Measurements from ENCODE around the gene VTI1A. TPM values are rescaled to one million over a fixed set of nuclear protein-coding genes. Genes with fewer than 3 reads are reported as not detected.

VTI1A gene
- total and polyA plus RNA-seq, 2 of the 8 experiments (the other 6 are each of a cell fraction or from before 2014, with no cell fraction given) = 6.0 to 20.0 TPM

DNA sequence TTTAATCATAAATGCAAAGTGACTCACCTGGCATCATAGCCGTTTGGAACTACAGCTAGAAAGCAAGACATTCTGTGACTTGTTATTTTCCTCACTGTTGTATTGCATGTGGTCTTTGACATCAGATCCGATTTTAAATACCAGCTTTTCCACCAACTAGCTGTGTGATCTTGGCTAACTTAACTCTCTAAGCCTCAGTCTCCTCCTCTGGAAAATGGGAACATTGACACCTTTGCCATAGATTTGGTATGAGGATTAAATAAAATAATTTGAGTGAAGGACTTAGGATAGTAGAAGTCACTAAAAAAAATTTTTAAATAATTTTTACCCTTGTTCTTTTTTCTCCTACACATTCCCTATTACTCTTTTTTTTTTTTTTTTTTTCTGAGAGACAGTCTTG is 348.1 kb downstream of the VTI1A start:
- WGBS, 2 experiments (ENCODE audit: extremely low coverage in 1 of 2, insufficient coverage in 1 of 2, insufficient read length in 1 of 2, insufficient replicate concordance in 2 of 2, low coverage in 1 of 2, low lambda C conversion rate in 2 of 2, missing lambda C conversion rate in 1 of 2) = 92% methylated on average over 2 of the region's 2 CpGs; no CpG with 5 or more reads in 1 of the 2 experiments
- H3K79me1 ChIP-seq (ENCODE audit: low read depth, low read length) = no peaks in the 10 kb centered on the region
- FAIRE-seq (no peak), DNase-seq (ENCODE audit: low read depth in 1 of 2, low spot score in 2 of 2) (peak in 1 of 2 experiments; percentile 6)
- no peaks in the 10 kb centered on the region for H3K23me2 ChIP-seq (ENCODE audit: low read depth, low read length)
- no peak overlapping the region for H3K23ac ChIP-seq (ENCODE audit: insufficient read length)
- no peak overlapping the region for H2AK5ac ChIP-seq (ENCODE audit: low read depth, low read length)
- no peak for TF ChIP-seq TAF1 (IDR thresholded peaks at IDR 0.05; ENCODE audit: low read depth, low read length)
- TF ChIP-seq RFX5 (IDR thresholded peaks at IDR 0.05; ENCODE audit: borderline replicate concordance, low read depth, low read length) = no peak
- no peak for TF ChIP-seq SRF (IDR thresholded peaks at IDR 0.05; ENCODE audit: low read depth, low read length)
- no peak for TF ChIP-seq POU5F1 (IDR thresholded peaks at IDR 0.05; ENCODE audit: low read depth, low read length)
- TF ChIP-seq KDM1A (IDR thresholded peaks at IDR 0.05; ENCODE audit: borderline replicate concordance, low read length) = peak; percentile 70
- H2BK20ac ChIP-seq (ENCODE audit: low read length) = no peak overlapping the region
- H3K27me3 ChIP-seq (replicated peaks in 1 of 4; ENCODE audit: control insufficient read depth in 3 of 4, extremely low read depth in 1 of 4, insufficient read depth in 3 of 4, low read length in 3 of 4) = no peaks in the 10 kb centered on the region
- H2BK15ac ChIP-seq (ENCODE audit: low read length) = no peak overlapping the region
- no peak overlapping the region for H2AFZ ChIP-seq (ENCODE audit: low read length)
- no peaks in the 10 kb centered on the region for H3K36me3 ChIP-seq (ENCODE audit: control insufficient read depth in 2 of 4, insufficient read depth in 4 of 4, low read length in 3 of 4)
- no peak overlapping the region for H3K56ac ChIP-seq (replicated peaks; ENCODE audit: insufficient read length, low read depth, low read length)
- H2BK5ac ChIP-seq (ENCODE audit: low read depth, low read length) = no peak overlapping the region
- H3K4me1 ChIP-seq (replicated peaks in 1 of 4; ENCODE audit: control insufficient read depth in 3 of 4, insufficient read depth in 4 of 4, low read length in 3 of 4) = peaks cover 5 to 25% (median 11%) of the 10 kb centered on the region in 4 experiments
- H3K4me2 ChIP-seq (ENCODE audit: insufficient read depth in 1 of 2, low read depth in 2 of 2, low read length in 2 of 2) = no peak overlapping the region
- H3K18ac ChIP-seq (ENCODE audit: extremely low read depth, low read length) = no peak overlapping the region
- H4K8ac ChIP-seq (ENCODE audit: extremely low read depth, insufficient read depth, low read length) = no peak overlapping the region
- ChIA-PET POLR2A (ENCODE audit: partially characterized antibody) (no interaction called here), CTCF (ENCODE audit: partially characterized antibody) (no interaction called here)
- H3K4ac ChIP-seq (replicated peaks; ENCODE audit: insufficient read length, low read depth, low read length) = no peak overlapping the region
- no peak overlapping the region for H2BK12ac ChIP-seq (ENCODE audit: low read depth, low read length)
- H3K9me3 ChIP-seq (ENCODE audit: insufficient read depth in 2 of 2, low read depth in 1 of 2, low read length in 1 of 2) = no peaks in the 10 kb centered on the region
- H3K79me2 ChIP-seq (ENCODE audit: control insufficient read depth in 1 of 2, insufficient read depth in 2 of 2, low read length in 2 of 2) = no peaks in the 10 kb centered on the region
- H3K27ac ChIP-seq (ENCODE audit: low read depth, low read length) = no peak overlapping the region
- H4K91ac ChIP-seq (replicated peaks; ENCODE audit: insufficient read length, low read length) = no peak overlapping the region
- no peak overlapping the region for H2BK120ac ChIP-seq (replicated peaks; ENCODE audit: low read depth, low read length)
- no peak overlapping the region for H3K9ac ChIP-seq (replicated peaks in 1 of 4; ENCODE audit: extremely low read depth in 1 of 4, low read depth in 3 of 4, low read length in 3 of 4)
- no peaks in the 10 kb centered on the region for H4K20me1 ChIP-seq (replicated peaks in 1 of 2; ENCODE audit: control insufficient read depth in 1 of 2, insufficient read depth in 2 of 2, low read length in 2 of 2)
- no peak overlapping the region for H3K14ac ChIP-seq (ENCODE audit: insufficient read length)
- no peak overlapping the region for H4K5ac ChIP-seq (ENCODE audit: insufficient read length, low read depth, low read length)
- H3K4me3 ChIP-seq (ENCODE audit: extremely low read depth in 1 of 4, insufficient read depth in 2 of 4, low read depth in 3 of 4, low read length in 4 of 4) = no peak overlapping the region
